GM18868 (cell line): ENCODE measurements around the gene LRRC4C.

Experiments
- ATAC-seq: cut with Tn5 transposase; IDR thresholded peaks from one replicate; pipeline ENCODE4 v1.9.1; 2021; ENCODE audit warnings: mild to moderate bottlenecking, moderate library complexity; ENCODE audit not compliant: unreplicated experiment

LRRC4C gene

GRCh38 chr11:40306938-40307548 lies 1152.4 kb downstream of the LRRC4C start:
- ATAC-seq, result peak; percentile 93

- no peak for ATAC-seq
These were observed 1156.8 kb downstream of the LRRC4C start for GRCh38 chr11:40302669-40303068.

GRCh38 chr11:40295466-40295865 lies 1164.0 kb downstream of the LRRC4C start:
- no peak for ATAC-seq

- ATAC-seq, result no peak
These were observed 1164.7 kb downstream of the LRRC4C start for GRCh38 chr11:40294741-40295140.

- peak; percentile 37 for ATAC-seq
These were observed 1165.1 kb downstream of the LRRC4C start for GRCh38 chr11:40294349-40294735.

- peak; percentile 97 for ATAC-seq
These were observed 1165.7 kb downstream of the LRRC4C start for GRCh38 chr11:40293655-40294348.

GRCh38 chr11:40292721-40293508 lies 1166.5 kb downstream of the LRRC4C start:
- ATAC-seq, result no peak

GRCh38 chr11:40291741-40292140 lies 1167.7 kb downstream of the LRRC4C start:
- no peak for ATAC-seq

GRCh38 chr11:40291329-40291728 lies 1168.1 kb downstream of the LRRC4C start:
- ATAC-seq, result no peak

- ATAC-seq, result no peak
These were observed 1169.3 kb downstream of the LRRC4C start for GRCh38 chr11:40290171-40290631.

GRCh38 chr11:40289370-40289769 lies 1170.1 kb downstream of the LRRC4C start:
- ATAC-seq, result no peak

- ATAC-seq, result no peak
These were observed 1171.3 kb downstream of the LRRC4C start for GRCh38 chr11:40287916-40288803.

GRCh38 chr11:40286137-40286536 lies 1173.3 kb downstream of the LRRC4C start:
- no peak for ATAC-seq

- no peak for ATAC-seq
These were observed 1173.9 kb downstream of the LRRC4C start for GRCh38 chr11:40285558-40285957.

- ATAC-seq, result peak; percentile 59
These were observed 1178.3 kb downstream of the LRRC4C start for GRCh38 chr11:40281052-40281580.

GRCh38 chr11:40280159-40281051 lies 1179.0 kb downstream of the LRRC4C start:
- ATAC-seq, result no peak

GRCh38 chr11:40276960-40277359 lies 1182.5 kb downstream of the LRRC4C start:
- ATAC-seq, result no peak

GRCh38 chr11:40274017-40274416 lies 1185.4 kb downstream of the LRRC4C start:
- ATAC-seq, result no peak

GRCh38 chr11:40273192-40273732 lies 1186.2 kb downstream of the LRRC4C start:
- ATAC-seq, result no peak
